Muscle layer of colon (tissue), 2 donors: ENCODE measurements around the gene CD3G.

Experiments used
- H3K27ac ChIP-seq: one replicate; pipeline ENCODE4 v1.7.0; 2013; ENCODE audit warnings: low read depth, mild to moderate bottlenecking, low read length, moderate library complexity
- H3K27me3 ChIP-seq, 2 donors: one replicate each; pipeline ENCODE4 v1.7.0; 2013; ENCODE audit warnings: low read length in 2 of 2, mild to moderate bottlenecking in 2 of 2; ENCODE audit not compliant: insufficient read depth in 2 of 2, control insufficient read depth in 1 of 2
- H3K36me3 ChIP-seq: one replicate; pipeline ENCODE4 v1.7.0; 2013; ENCODE audit warnings: mild to moderate bottlenecking, low read length; ENCODE audit not compliant: insufficient read depth
- H3K4me1 ChIP-seq: one replicate; pipeline ENCODE4 v1.7.0; 2013; ENCODE audit warnings: mild to moderate bottlenecking, low read length; ENCODE audit not compliant: insufficient read depth
- H3K4me3 ChIP-seq, 2 donors: one replicate each; pipeline ENCODE4 v1.7.0; 2013; ENCODE audit warnings: low read length in 2 of 2, low read depth in 1 of 2, mild to moderate bottlenecking in 1 of 2, moderate library complexity in 1 of 2
- H3K9ac ChIP-seq: one replicate; pipeline ENCODE4 v1.7.0; 2013; ENCODE audit warnings: low read length
- H3K9me3 ChIP-seq: one replicate; pipeline ENCODE4 v1.7.0; 2013; ENCODE audit warnings: mild to moderate bottlenecking, low read length
- donor health status: abdominal sarcoma.
- donor health status: Adenocarcinoma of cecum.

CD3G gene

DNA sequence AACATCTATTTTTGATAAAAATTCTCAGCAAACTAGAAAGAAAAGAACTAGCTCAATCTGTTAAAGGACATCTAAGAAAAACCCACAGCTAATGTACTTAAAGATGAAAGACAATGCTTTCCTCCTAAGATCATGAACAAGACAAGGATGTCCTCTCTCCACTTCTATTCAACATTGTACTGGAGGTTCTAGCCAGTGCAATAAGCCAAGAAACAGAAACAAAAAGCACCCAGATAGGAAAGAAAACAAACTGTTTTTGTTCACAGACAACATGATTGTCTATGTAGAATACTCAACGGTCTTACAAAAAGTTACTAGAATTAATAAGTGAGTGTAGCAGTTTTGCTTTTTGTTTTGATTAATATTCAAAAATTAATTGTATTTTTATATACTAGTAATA lies 9.4 kb upstream of the CD3G start:
- no peaks in the 10 kb centered on the region for H3K27me3 ChIP-seq
- H3K4me1 ChIP-seq: no peaks in the 10 kb centered on the region
- H3K9me3 ChIP-seq: no peaks in the 10 kb centered on the region
- no peaks in the 10 kb centered on the region for H3K36me3 ChIP-seq
- H3K9ac ChIP-seq: no peak overlapping the region
- no peak overlapping the region for H3K27ac ChIP-seq
- no peak overlapping the region for H3K4me3 ChIP-seq

DNA sequence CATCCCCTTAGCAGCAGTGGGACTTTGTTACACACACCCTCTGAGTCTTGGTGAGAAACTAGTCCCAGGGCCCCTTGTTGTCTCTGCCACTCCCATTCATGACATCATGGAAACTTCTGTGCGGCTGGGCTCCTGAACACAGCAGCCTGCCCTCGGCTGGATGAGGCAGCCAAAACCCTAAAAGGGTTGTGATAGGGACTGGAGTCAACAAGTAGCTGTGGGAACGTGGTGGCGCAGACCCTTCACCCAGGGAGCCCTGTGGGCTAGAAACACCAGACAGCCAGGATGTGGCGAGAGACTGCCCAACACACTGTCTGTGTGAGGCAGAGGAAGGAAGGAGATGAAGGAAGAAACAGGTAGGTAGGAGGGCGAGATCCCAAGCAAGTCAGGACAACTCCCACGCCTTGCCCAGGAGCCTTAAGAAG lies 5.5 kb upstream of the CD3G start:
- no peak overlapping the region for H3K4me3 ChIP-seq
- H3K36me3 ChIP-seq: no peaks in the 10 kb centered on the region
- H3K9me3 ChIP-seq: no peaks in the 10 kb centered on the region
- H3K27me3 ChIP-seq: no peaks in the 10 kb centered on the region
- no peak overlapping the region for H3K9ac ChIP-seq
- no peak overlapping the region for H3K27ac ChIP-seq
- no peaks in the 10 kb centered on the region for H3K4me1 ChIP-seq

DNA sequence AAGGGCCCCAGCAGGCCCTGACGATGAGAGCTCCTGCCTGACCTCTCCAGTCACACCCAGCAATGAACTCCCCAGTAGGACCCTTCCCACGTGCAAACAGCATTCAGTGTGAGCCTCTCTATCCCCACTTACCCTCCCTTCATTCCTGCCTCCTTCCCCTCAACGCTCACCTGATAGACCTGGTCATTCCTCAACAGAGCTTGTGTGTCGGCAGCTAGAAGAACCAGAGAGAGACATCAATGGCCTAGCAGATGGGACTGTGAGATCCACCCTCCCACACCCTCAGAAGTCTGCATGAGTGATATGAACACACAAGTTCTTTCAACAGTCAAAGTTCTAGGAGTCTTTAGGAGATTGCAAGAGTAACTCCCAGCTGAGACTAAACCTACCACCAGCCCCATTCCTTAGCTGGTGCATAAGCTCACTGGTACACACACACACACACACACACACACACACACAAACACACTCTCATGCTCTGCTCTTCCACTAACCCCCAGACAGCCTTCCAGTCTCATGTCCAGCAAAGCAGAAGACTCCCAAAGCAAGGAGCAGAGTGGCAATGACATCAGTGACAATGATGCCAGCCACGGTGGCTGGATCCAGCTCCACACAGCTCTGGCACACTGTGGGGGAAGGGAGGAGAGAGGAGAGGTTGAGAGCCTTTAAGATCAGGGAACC lies 4.7 kb upstream of the CD3G start:
- H3K9me3 ChIP-seq: no peaks in the 10 kb centered on the region
- no peaks in the 10 kb centered on the region for H3K4me1 ChIP-seq
- no peak overlapping the region for H3K4me3 ChIP-seq
- no peak overlapping the region for H3K27ac ChIP-seq
- peaks cover 0 to 5% of the 10 kb centered on the region in 2 donors for H3K27me3 ChIP-seq
- no peaks in the 10 kb centered on the region for H3K36me3 ChIP-seq
- no peak overlapping the region for H3K9ac ChIP-seq

DNA sequence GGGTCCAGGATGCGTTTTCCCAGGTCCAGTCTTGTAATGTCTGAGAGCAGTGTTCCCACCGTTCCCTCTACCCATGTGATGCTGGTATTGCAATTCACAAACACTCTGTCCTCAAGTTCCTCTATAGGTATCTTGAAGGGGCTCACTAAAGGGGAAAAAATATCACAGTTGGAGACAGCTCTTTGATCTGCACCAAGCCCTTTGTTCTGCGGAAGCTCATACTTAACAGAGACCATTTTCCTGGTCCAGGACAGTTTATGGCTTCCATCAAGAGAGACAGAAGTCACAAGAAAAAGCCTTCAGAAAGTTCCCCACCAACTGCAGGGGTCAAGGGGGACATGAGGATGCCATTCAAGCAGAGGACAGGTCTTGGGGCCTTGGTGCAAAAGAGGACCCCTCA lies 3.7 kb upstream of the CD3G start:
- H3K36me3 ChIP-seq: no peaks in the 10 kb centered on the region
- H3K9ac ChIP-seq: no peak overlapping the region
- H3K9me3 ChIP-seq: no peaks in the 10 kb centered on the region
- no peaks in the 10 kb centered on the region for H3K4me1 ChIP-seq
- no peak overlapping the region for H3K27ac ChIP-seq
- H3K4me3 ChIP-seq: no peak overlapping the region
- H3K27me3 ChIP-seq: peaks cover 0 to 6% of the 10 kb centered on the region in 2 donors

DNA sequence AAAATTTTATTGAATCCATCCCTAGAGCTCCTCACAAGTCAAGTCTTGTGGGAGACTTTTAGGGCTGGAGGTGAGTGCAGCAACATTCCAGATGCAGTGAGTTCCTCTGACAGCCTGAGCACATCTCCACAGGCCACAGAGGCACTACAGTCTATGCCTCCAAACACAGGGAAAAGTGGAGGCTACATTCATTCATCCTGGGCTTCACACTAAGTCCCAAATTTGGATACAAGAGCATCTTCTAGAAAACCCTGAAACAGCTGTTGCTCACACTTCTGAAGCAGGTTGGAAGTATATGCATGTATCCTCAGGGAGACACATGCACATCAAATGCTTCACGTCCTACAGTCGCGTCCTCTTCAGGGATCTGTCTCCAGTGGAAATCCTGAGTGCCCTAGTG lies 2.9 kb upstream of the CD3G start:
- Histone ChIP-seq H3K27ac (no peak overlapping the region), H3K9ac (no peak overlapping the region), H3K4me3 (no peak overlapping the region)

DNA sequence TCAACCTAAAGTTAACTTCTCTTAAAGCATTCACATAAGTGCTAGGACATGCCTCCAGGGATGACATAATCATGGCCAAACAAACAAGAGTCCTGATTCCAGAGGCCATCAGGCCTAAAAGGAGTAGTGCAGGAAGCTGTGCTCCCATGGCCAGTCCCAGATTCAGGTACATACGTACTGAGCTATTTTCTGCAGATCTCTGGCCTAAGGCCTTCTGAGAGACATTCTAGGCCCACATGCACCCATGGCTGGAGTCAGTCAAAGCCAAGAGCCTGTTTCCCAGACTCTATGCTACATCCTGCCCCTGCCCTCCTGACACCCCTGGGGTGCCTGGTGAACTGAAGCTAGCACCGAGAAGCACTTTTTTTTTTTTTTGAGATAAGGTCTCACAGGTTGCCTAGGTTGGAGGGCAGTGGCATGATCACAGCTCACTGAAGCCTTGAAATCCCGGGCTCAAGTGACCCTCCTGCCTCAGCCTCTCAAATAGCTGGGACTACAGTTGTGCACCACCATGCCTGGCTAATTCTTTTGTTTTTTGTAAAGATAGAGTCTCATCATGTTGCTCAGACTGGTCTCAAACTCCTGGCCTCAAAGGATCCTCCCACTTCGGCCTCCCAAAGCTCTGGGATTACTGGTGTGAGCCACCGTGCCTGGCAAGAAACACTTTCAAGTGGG lies 2.2 kb upstream of the CD3G start:
- H3K36me3 ChIP-seq: no peaks in the 10 kb centered on the region
- no peak overlapping the region for H3K9ac ChIP-seq
- peaks cover 0 to 6% of the 10 kb centered on the region in 2 donors for H3K27me3 ChIP-seq
- H3K9me3 ChIP-seq: no peaks in the 10 kb centered on the region
- no peak overlapping the region for H3K27ac ChIP-seq
- no peak overlapping the region for H3K4me3 ChIP-seq
- no peaks in the 10 kb centered on the region for H3K4me1 ChIP-seq

More for the DNA sequence above, 2.9 kb upstream of the CD3G start:
- Histone ChIP-seq H3K27me3 (peaks cover 0 to 6% of the 10 kb centered on the region in 2 donors), H3K9me3 (no peaks in the 10 kb centered on the region), H3K36me3 (no peaks in the 10 kb centered on the region), H3K4me1 (no peaks in the 10 kb centered on the region)

DNA sequence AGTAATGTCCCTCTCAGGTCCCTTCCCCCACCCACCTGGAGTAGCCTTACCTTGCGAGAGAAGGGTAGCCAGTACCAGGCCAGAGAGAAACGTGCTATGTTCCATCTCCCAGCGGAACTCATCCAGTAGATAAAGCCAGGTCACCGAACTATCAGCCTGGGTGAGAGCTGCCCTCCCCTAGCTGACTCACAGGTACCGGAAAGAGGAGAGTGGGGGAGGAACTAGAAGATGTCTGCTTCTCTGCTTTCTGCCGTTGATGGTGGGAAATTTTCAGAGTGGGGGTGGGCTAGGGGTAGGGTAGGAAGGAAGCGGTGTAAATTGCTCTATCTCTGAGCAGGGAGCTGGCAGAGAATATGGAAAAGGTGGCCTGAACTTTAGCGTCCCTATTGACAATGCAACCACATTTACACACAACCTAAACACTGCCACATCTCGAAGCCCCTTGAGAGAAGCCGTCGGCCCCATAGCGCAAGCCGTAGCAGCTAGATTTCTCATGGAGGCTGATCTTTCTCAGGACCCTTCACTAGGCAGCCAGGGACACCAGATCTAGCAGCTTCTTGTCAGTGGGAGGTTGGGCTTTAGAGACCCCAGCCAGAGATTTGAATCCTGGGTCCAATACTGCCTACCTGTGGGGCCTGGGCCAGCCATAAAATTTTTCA lies 1.5 kb upstream of the CD3G start, which contains the start of gene CD3D:
TSS of gene CD3D (minus strand) at position 203 of the 659 bp plus-strand sequence. CDS start at position 105, 98 bp downstream.
- Histone ChIP-seq H3K27ac (no peak within 1 kb of the TSS), H3K4me3 (no peak within 1 kb of the TSS), H3K27me3 (peaks cover 0 to 6% of the 10 kb centered on the region in 2 donors), H3K36me3 (no peaks in the 10 kb centered on the region), H3K4me1 (no peaks in the 10 kb centered on the region), H3K9ac (no peak within 1 kb of the TSS), H3K9me3 (no peaks in the 10 kb centered on the region)

DNA sequence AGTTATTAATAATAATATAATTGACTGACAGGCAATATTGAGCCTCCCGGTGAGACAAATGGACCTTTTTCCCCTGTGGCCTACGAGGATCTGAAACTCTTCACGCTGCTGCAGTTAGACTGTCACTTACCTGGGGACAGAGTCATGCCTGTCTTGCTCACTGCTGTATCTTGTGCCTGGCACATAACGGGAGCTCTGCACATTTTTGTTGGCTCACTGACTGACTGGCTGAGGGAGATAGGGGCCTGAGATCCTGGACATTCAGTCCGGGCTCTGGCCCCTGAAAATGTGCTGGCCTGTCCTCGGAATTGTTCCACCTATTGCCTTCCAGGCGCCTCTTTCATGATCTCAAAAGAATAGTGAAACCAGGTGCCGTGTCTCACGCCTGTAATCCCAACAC lies 896 bp upstream of the CD3G start:
- peaks cover 0 to 6% of the 10 kb centered on the region in 2 donors for H3K27me3 ChIP-seq
- no peak overlapping the region for H3K9ac ChIP-seq
- no peaks in the 10 kb centered on the region for H3K9me3 ChIP-seq
- no peak overlapping the region for H3K4me3 ChIP-seq
- H3K4me1 ChIP-seq: no peaks in the 10 kb centered on the region
- H3K36me3 ChIP-seq: no peaks in the 10 kb centered on the region
- no peak overlapping the region for H3K27ac ChIP-seq

DNA sequence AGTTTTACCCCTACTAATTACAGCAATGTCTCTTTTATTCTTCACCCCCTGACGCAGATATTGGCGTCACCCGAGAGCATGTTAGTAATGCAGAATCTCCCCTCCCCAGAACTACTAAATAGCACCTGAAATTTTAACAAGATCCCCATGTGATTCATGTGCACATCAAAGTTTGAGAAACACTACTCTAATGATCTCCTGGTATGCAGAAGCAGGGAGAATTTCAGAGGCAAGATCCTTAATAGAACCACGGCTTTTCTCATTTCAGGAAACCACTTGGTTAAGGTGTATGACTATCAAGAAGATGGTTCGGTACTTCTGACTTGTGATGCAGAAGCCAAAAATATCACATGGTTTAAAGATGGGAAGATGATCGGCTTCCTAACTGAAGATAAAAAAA lies 5.3 kb downstream of the CD3G start:
- no peaks in the 10 kb centered on the region for H3K9me3 ChIP-seq
- H3K4me1 ChIP-seq: no peaks in the 10 kb centered on the region
- H3K9ac ChIP-seq: no peak overlapping the region
- no peaks in the 10 kb centered on the region for H3K36me3 ChIP-seq
- no peak overlapping the region for H3K27ac ChIP-seq
- H3K27me3 ChIP-seq: peaks cover 0 to under 1% of the 10 kb centered on the region in 2 donors
- H3K4me3 ChIP-seq: no peak overlapping the region

DNA sequence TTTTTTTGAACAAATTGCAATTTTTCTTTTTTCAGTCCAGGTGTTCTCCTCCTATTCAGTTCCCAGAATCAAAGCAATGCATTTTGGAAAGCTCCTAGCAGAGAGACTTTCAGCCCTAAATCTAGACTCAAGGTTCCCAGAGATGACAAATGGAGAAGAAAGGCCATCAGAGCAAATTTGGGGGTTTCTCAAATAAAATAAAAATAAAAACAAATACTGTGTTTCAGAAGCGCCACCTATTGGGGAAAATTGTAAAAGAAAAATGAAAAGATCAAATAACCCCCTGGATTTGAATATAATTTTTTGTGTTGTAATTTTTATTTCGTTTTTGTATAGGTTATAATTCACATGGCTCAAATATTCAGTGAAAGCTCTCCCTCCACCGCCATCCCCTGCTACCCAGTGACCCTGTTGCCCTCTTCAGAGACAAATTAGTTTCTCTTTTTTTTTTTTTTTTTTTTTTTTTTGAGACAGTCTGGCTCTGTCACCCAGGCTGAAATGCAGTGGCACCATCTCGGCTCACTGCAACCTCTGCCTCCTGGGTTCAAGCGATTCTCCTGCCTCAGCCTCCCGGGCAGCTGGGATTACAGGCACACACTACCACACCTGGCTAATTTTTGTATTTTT lies 9.1 kb downstream of the CD3G start:
- Histone ChIP-seq H3K27ac (no peak overlapping the region), H3K4me1 (no peaks in the 10 kb centered on the region)

DNA sequence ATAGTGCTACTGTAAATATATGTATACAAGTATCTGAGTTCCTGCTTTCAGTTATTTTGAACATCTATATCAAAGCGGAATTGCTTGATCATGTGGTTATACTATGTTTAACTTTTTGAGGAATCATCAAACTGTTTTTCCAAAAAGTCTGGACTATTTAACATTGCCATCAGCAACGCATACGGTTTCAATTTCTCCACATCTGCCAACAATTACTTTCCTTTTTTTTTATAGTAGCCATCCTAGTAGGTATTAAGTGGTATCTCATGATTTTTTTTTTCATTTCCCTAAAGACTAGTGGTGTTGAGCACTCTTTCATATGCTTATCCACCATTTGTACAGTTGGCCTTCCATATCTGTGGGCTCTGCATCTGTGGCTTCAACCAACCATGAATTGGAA lies 13.9 kb downstream of the CD3G start:
- Histone ChIP-seq H3K4me1 (peaks cover 5% of the 10 kb centered on the region), H3K36me3 (no peaks in the 10 kb centered on the region), H3K9me3 (no peaks in the 10 kb centered on the region), H3K27ac (no peak overlapping the region), H3K9ac (no peak overlapping the region), H3K4me3 (no peak overlapping the region), H3K27me3 (no peaks in the 10 kb centered on the region)

More for the DNA sequence above, 9.1 kb downstream of the CD3G start:
- H3K36me3 ChIP-seq: no peaks in the 10 kb centered on the region
- no peaks in the 10 kb centered on the region for H3K27me3 ChIP-seq
- H3K9ac ChIP-seq: no peak overlapping the region
- H3K9me3 ChIP-seq: no peaks in the 10 kb centered on the region
- no peak overlapping the region for H3K4me3 ChIP-seq
